PC-3 (cell line): Measurements from ENCODE around the gene ARHGAP12. TPM values are rescaled to one million over a fixed set of nuclear protein-coding genes. Genes with fewer than 3 reads are reported as not detected.

Experiments
- ATAC-seq: fragments of 200-7000 bp; cut with Tn5 transposase; 2 replicates; pipeline ENCODE4 v1.9.1; 2020; ENCODE audit warnings: mild to moderate bottlenecking, moderate library complexity
- BruUV-seq: library from RNA; stranded (reverse); fragments of 400-500 nt; replicated peaks from 2 replicates; lab custom pipeline; 2021; lab: Mats Ljungman, UMichigan
- CTCF ChIA-PET: fragments of 300-600 bp; sonication (Branson Sonifier 250); formaldehyde crosslinking; loops from one replicate; lab custom pipeline; 2022; ENCODE audit warnings: antibody characterized with exemption; lab: Charles Lee
- POLR2A ChIA-PET: fragments of 300-600 bp; sonication (Branson Sonifier 250); formaldehyde crosslinking; loops from one replicate; lab custom pipeline; 2022; ENCODE audit warnings: antibody characterized with exemption; ENCODE audit not compliant: unreplicated experiment; lab: Charles Lee
- DNase-seq: peaks from one replicate; pipeline ENCODE4 v3.0.0-alpha.2; 2015
- H2AFZ ChIP-seq: fragments of 300-600 bp; sonication (generic); 2 replicates; pipeline ENCODE4 v1.6.0; 2016; ENCODE audit warnings: antibody characterized with exemption, low read length
- H3F3A ChIP-seq: fragments of 300-600 bp; sonication (generic); one replicate; pipeline ENCODE4 v1.6.0; 2017; ENCODE audit warnings: antibody characterized with exemption, low read length, control low read depth, mild to moderate bottlenecking; ENCODE audit not compliant: unreplicated experiment
- H3K27ac ChIP-seq: fragments of 300-600 bp; sonication (generic); 2 replicates; pipeline ENCODE4 v1.5.1; 2016; ENCODE audit warnings: mild to moderate bottlenecking, low read length
- H3K27me3 ChIP-seq: fragments of 300-600 bp; sonication (generic); 2 replicates; pipeline ENCODE4 v1.6.1; 2016; ENCODE audit warnings: low read length, mixed read lengths
- H3K36me3 ChIP-seq: fragments of 300-600 bp; sonication (generic); 2 replicates; pipeline ENCODE4 v1.6.1; 2016; ENCODE audit warnings: low read depth, mixed run types, low read length, mixed read lengths
- H3K4me1 ChIP-seq: fragments of 300-600 bp; sonication (generic); 2 replicates; pipeline ENCODE4 v1.5.1; 2016; ENCODE audit warnings: low read length; ENCODE audit not compliant: insufficient read depth
- H3K4me2 ChIP-seq: fragments of 300-600 bp; sonication (generic); 2 replicates; pipeline ENCODE4 v1.6.0; 2016; ENCODE audit warnings: low read length
- H3K4me3 ChIP-seq: fragments of 300-600 bp; sonication (generic); 2 replicates; pipeline ENCODE4 v1.5.1; 2016; ENCODE audit warnings: mild to moderate bottlenecking, low read length, mixed read lengths
- H3K79me2 ChIP-seq: fragments of 300-600 bp; sonication (generic); 2 replicates; pipeline ENCODE4 v1.6.1; 2017; ENCODE audit warnings: low read length, mixed read lengths
- H3K9ac ChIP-seq: fragments of 300-600 bp; sonication (generic); 2 replicates; pipeline ENCODE4 v1.6.0; 2016; ENCODE audit warnings: mild to moderate bottlenecking, low read length
- H3K9me2 ChIP-seq: fragments of 300-600 bp; sonication (generic); replicated peaks from 2 replicates; pipeline ENCODE4 v1.6.1; 2016; ENCODE audit warnings: mixed run types, low read length, mixed read lengths
- H3K9me3 ChIP-seq: fragments of 300-600 bp; sonication (generic); 2 replicates; pipeline ENCODE4 v1.6.1; 2016; ENCODE audit warnings: low read length, mixed read lengths
- H4K20me1 ChIP-seq: fragments of 300-600 bp; sonication (generic); 2 replicates; pipeline ENCODE4 v1.6.1; 2016; ENCODE audit warnings: low read length, mixed read lengths
- CTCF ChIP-seq: fragments of 300-600 bp; sonication (generic); conservative IDR thresholded peaks from 2 replicates; pipeline ENCODE4 v1.5.1; 2017; ENCODE audit warnings: antibody characterized with exemption, low read depth, mild to moderate bottlenecking, low read length
- EZH2 ChIP-seq: fragments of 300-600 bp; sonication (generic); IDR thresholded peaks from one replicate; pipeline ENCODE4 v1.6.1; 2017; ENCODE audit warnings: antibody characterized with exemption, mild to moderate bottlenecking, low read length; ENCODE audit not compliant: unreplicated experiment
- EZH2phosphoT487 ChIP-seq: fragments of 300-600 bp; sonication (generic); IDR thresholded peaks from 2 replicates; pipeline ENCODE4 v1.6.1; 2018; ENCODE audit warnings: mild to moderate bottlenecking, antibody characterized with exemption, low read length, borderline replicate concordance
- intact Hi-C: fragments of 100-400 bp; cut with micrococcal nuclease; formaldehyde crosslinking; loops from 2 replicates; pipeline ENCODE4 v1.9.0; 2023
- total RNA-seq: library from RNA; depleted of rRNA; stranded (reverse); fragments of >200 nt; gene quantifications from 2 replicates; pipeline ENCODE4 v1.2.3, GENCODE V29; 2014

Gene ARHGAP12
- total RNA-seq, 1 experiment from 2014 or later, result 16.6 TPM

GRCh38 chr10:31930023-31930751 lies 1.6 kb upstream of the ARHGAP12 start:
- Histone ChIP-seq H4K20me1 (peaks cover 17% of the 10 kb centered on the region; the same call in 1 of the 2 replicates), H3K9ac (peak overlapping the region; percentile 78), H3K9me2 (no peaks in the 10 kb centered on the region), H2AFZ (peak overlapping the region; percentile 85), H3K79me2 (peaks cover 29% of the 10 kb centered on the region), H3K9me3 (no peaks in the 10 kb centered on the region), H3K36me3 (no peaks in the 10 kb centered on the region), H3K27ac (peak overlapping the region; percentile 43; the same call in 1 of the 2 replicates), H3K4me1 (peaks cover 22% of the 10 kb centered on the region), H3F3A (no peaks in the 10 kb centered on the region), H3K4me2 (peak overlapping the region; percentile 83), H3K27me3 (no peaks in the 10 kb centered on the region), H3K4me3 (peak overlapping the region; percentile 85)
- CTCF ChIA-PET, result interaction anchor here (1.0 kb wide), 1 partner anchor 68 kb away, joined by 10 read pairs; no protein-coding TSS in a partner anchor
- POLR2A ChIA-PET, result interaction anchor here (0.5 kb wide), 1 partner anchor 34 kb away, joined by 7 read pairs; no protein-coding TSS in a partner anchor
- DNase-seq (no peak), ATAC-seq (no peak)
- intact Hi-C loops, result no loop called here
- BruUV-seq, result no TSS peak
- no peak for TF ChIP-seq CTCF
- no peak for TF ChIP-seq EZH2
- TF ChIP-seq EZH2phosphoT487, result no peak

- Histone ChIP-seq H3K9ac (peak overlapping the region; percentile 78), H3K9me3 (no peaks in the 10 kb centered on the region), H3K27me3 (no peaks in the 10 kb centered on the region), H3K36me3 (no peaks in the 10 kb centered on the region), H3F3A (no peaks in the 10 kb centered on the region), H3K27ac (peak overlapping the region; percentile 43), H2AFZ (peak overlapping the region; percentile 85), H4K20me1 (peaks cover 17% of the 10 kb centered on the region; the same call in 1 of the 2 replicates), H3K79me2 (peaks cover 36% of the 10 kb centered on the region), H3K9me2 (no peaks in the 10 kb centered on the region), H3K4me3 (peak overlapping the region; percentile 85), H3K4me2 (peak overlapping the region; percentile 83), H3K4me1 (peaks cover 22% of the 10 kb centered on the region)
- TF ChIP-seq EZH2 (no peak), EZH2phosphoT487 (no peak), CTCF (no peak)
- BruUV-seq, result TSS peak; percentile 68
- intact Hi-C loops, result loop anchor here (2.0 to 5.0 kb wide), 2 partner anchors 15 to 67 kb away; no protein-coding TSS in a partner anchor
- ATAC-seq, result peak; percentile 14
- DNase-seq, result peak; percentile 25
- CTCF ChIA-PET, result interaction anchor here (1.0 kb wide), 1 partner anchor 67 kb away, joined by 10 read pairs; no protein-coding TSS in a partner anchor
- POLR2A ChIA-PET, result interaction anchor here (0.5 to 0.6 kb wide), 2 partner anchors 7 to 33 kb away, joined by 7 to 8 read pairs; no protein-coding TSS in a partner anchor
Observed at GRCh38 chr10:31929261-31930022, 811 bp upstream of the ARHGAP12 start.
